ENCODE measurements around the gene SPATC1L. TPM values are rescaled to one million over a fixed set of nuclear protein-coding genes. Genes with fewer than 3 reads are reported as not detected.

SPATC1L gene
- total RNA-seq, 2 donors from 2014 or later: 10.0 to 11.0 TPM

Other genes with a start within 250 kb of the SPATC1L start
- 100 to 1,000 TPM; 244 to 247 TPM for gene COL6A1, start 202.7 kb downstream of the SPATC1L start, total RNA-seq
- gene COL6A2, start 86.3 kb downstream of the SPATC1L start, total RNA-seq: 100 to 1,000 TPM; 330 to 350 TPM
- gene FTCD, start 28.9 kb downstream of the SPATC1L start, total RNA-seq: 1 to 10 TPM in 1 of 2 donors, under 1 TPM in 1; 0.68 to 1.6 TPM
- 10 to 100 TPM; 66.4 to 66.7 TPM for gene LSS, start 44.3 kb upstream of the SPATC1L start, total RNA-seq
- gene MCM3AP, start 101.2 kb upstream of the SPATC1L start, total RNA-seq: 10 to 100 TPM; 52.4 to 66.4 TPM
- 10 to 100 TPM; 15.5 to 17.5 TPM for gene YBEY, start 101.9 kb upstream of the SPATC1L start, total RNA-seq
- gene C21orf58, start 139.4 kb upstream of the SPATC1L start, total RNA-seq: 1 to 10 TPM; 1.0 to 2.5 TPM
- 10 to 100 TPM; 31.8 to 50.2 TPM for gene PCNT, start 139.7 kb upstream of the SPATC1L start, total RNA-seq